GM21367 (cell line): ENCODE results near the gene GLUL.
"Not testable (repeated sequence)": the region's sequence is repeated elsewhere in the genome, so short reads cannot be mapped to it uniquely, and the experiment has no call there.

Experiments
- ATAC-seq: cut with Tn5 transposase; IDR thresholded peaks from one replicate; pipeline ENCODE4 v1.9.1; 2021; ENCODE audit not compliant: unreplicated experiment

Gene GLUL

GRCh38 chr1:182395906-182396305 lies 4.3 kb upstream of the GLUL start:
- no peak for ATAC-seq

- ATAC-seq, result no peak
These were observed 2.6 kb upstream of the GLUL start for GRCh38 chr1:182394055-182394775.

GRCh38 chr1:182392050-182393028 lies 749 bp upstream of the GLUL start:
- ATAC-seq, result peak; percentile 5

GRCh38 chr1:182391028-182391361 lies 595 bp downstream of the GLUL start:
- ATAC-seq, result no peak

- ATAC-seq, result no peak
These were observed 2.0 kb downstream of the GLUL start for GRCh38 chr1:182389619-182390047.

- no peak for ATAC-seq
These were observed 3.0 kb downstream of the GLUL start for GRCh38 chr1:182388392-182389134.

- ATAC-seq, result no peak
These were observed 4.0 kb downstream of the GLUL start for GRCh38 chr1:182387566-182387965.

GRCh38 chr1:182386980-182387379 lies 4.6 kb downstream of the GLUL start:
- no peak for ATAC-seq

GRCh38 chr1:182385885-182386853 lies 5.4 kb downstream of the GLUL start:
- ATAC-seq, result no peak

- no peak for ATAC-seq
These were observed 7.1 kb downstream of the GLUL start for GRCh38 chr1:182384387-182384960.

GRCh38 chr1:182383934-182384333 lies 7.7 kb downstream of the GLUL start:
- ATAC-seq, result no peak

- ATAC-seq, result no peak
These were observed 8.4 kb downstream of the GLUL start for GRCh38 chr1:182383037-182383661.

- ATAC-seq, result no peak
These were observed 9.4 kb downstream of the GLUL start for GRCh38 chr1:182381962-182382819.

GRCh38 chr1:182380199-182380598 lies 11.4 kb downstream of the GLUL start:
- ATAC-seq, result no peak

GRCh38 chr1:182379781-182380180 lies 11.8 kb downstream of the GLUL start:
- ATAC-seq, result not testable (repeated sequence)

- no peak for ATAC-seq
These were observed 14.5 kb downstream of the GLUL start for GRCh38 chr1:182376936-182377574.

- no peak for ATAC-seq
These were observed 17.3 kb downstream of the GLUL start for GRCh38 chr1:182374101-182374834.
